Measurements from ENCODE around the gene COL5A1.

COL5A1 gene

DNA sequence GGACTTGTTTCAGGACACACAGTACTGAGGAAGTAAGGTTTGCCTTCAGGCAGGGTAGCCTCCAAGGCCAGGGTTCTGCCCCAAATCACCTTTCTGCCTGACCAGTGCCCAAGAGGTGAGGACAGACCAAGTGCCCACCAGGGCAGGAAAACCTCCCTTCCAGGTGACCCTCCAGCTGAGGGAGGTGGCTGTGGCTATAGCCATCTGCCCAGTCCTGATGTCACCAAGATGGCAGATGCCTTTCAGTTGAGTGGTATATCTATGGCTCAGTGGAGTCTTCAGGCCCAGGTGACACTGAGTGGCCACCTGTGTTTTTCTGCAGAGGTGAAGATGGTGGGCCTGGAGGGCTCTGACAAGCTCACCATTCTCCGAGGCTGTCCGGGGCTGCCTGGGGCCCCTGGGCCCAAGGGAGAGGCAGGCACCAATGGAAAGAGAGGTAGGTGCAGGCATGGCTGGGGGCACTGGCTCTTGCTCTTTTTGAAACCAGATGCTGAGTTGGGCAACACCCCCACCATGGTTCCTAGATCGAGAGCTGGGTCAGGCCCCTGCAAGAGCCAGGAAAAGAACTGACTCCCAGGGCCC is 240.7 kb downstream of the COL5A1 start:
- Histone ChIP-seq H2BK5ac (ENCODE audit: low read depth, low read length, poor library complexity, severe bottlenecking) (no peak overlapping the region), H4K8ac (ENCODE audit: low read length) (no peak overlapping the region), H3K4me2 (ENCODE audit: low read length, poor library complexity, severe bottlenecking) (no peak overlapping the region), H3K79me1 (replicated peaks; ENCODE audit: low read length, poor library complexity, severe bottlenecking) (no peaks in the 10 kb centered on the region), H3K36me3 (ENCODE audit: control insufficient read depth in 1 of 2, insufficient read depth in 2 of 2, low read depth in 1 of 2, low read length in 2 of 2) (no peaks in the 10 kb centered on the region), H3K4me3 (ENCODE audit: insufficient read depth in 1 of 2, low read depth in 1 of 2, low read length in 2 of 2) (no peak overlapping the region), H2BK15ac (ENCODE audit: low read depth, poor library complexity, severe bottlenecking) (no peak overlapping the region), H3K23ac (ENCODE audit: low read length in 2 of 2) (no peak overlapping the region), H3K4me1 (ENCODE audit: control insufficient read depth, insufficient read depth, low read depth, low read length) (no peaks in the 10 kb centered on the region), H2BK12ac (ENCODE audit: low read length in 2 of 2) (no peak overlapping the region), H4K91ac (ENCODE audit: low read length) (no peak overlapping the region), H3K27me3 (ENCODE audit: control insufficient read depth in 1 of 2, insufficient read depth in 1 of 2, low read length in 2 of 2) (peaks cover 32 to 41% of the 10 kb centered on the region in 2 experiments), H3K4ac (ENCODE audit: low read depth in 1 of 2, low read length in 2 of 2) (no peak overlapping the region), H3K14ac (ENCODE audit: low read length in 2 of 2) (no peak overlapping the region), H3K9me3 (ENCODE audit: control insufficient read depth, low read length) (no peaks in the 10 kb centered on the region), H2AK5ac (ENCODE audit: low read length, severe bottlenecking) (no peak overlapping the region), H2BK120ac (ENCODE audit: low read depth, low read length) (no peak overlapping the region), H3K9ac (ENCODE audit: low read length) (no peak overlapping the region), H2AFZ (ENCODE audit: low read depth, low read length) (no peak overlapping the region), H3K27ac (ENCODE audit: low read length, poor library complexity, severe bottlenecking) (no peak overlapping the region), H3K18ac (ENCODE audit: low read depth in 1 of 2, low read length in 2 of 2) (no peak overlapping the region)
- no peak for DNase-seq
- 71% methylated on average over 3 of the region's 3 CpGs for WGBS

DNA sequence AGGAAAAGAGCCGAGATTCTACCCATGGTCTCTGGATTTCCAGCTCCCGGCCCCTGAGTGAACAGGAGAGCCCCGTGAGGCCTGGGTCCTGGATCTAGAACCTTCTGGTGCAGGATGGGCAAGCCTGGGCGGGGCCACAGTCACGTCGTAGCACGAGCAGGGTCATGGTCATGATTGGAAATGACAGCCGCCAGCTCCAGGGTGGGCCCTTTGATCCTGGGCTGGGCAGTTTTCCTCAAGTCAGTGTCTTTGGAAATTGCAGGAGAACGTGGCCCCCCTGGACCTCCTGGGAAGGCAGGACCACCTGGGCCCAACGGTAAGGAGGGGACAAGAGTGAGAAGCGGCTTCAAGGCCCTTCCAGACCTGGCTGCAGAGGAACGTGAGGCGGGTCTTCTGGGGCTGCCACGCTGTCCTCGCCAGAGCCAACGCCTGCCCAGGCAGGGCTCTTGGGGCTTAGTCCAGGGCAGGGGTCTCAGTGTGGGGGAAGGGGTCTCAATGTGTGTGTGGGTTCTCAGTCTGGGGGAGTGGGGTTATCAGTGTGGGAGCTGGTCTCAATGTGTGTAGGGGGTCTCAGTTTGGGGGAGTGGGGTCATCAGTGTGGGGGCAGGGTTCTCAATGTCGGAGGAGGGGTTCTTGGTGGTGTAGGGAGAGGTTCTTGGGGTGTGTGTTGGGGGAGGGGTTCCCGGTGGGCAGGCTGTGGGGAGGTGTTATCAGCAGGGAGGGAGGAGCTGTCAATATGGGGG is 241.6 kb downstream of the COL5A1 start:
- no peak overlapping the region for H2AK5ac ChIP-seq (ENCODE audit: low read length, severe bottlenecking)
- H3K23ac ChIP-seq (ENCODE audit: low read length in 2 of 2): no peak overlapping the region
- H2BK15ac ChIP-seq (ENCODE audit: low read depth, poor library complexity, severe bottlenecking): no peak overlapping the region
- H2BK12ac ChIP-seq (ENCODE audit: low read length in 2 of 2): no peak overlapping the region
- H4K91ac ChIP-seq (ENCODE audit: low read length): no peak overlapping the region
- H3K18ac ChIP-seq (ENCODE audit: low read depth in 1 of 2, low read length in 2 of 2): no peak overlapping the region
- H3K4ac ChIP-seq (ENCODE audit: low read depth in 1 of 2, low read length in 2 of 2): no peak overlapping the region
- H3K4me2 ChIP-seq (ENCODE audit: low read length, poor library complexity, severe bottlenecking): no peak overlapping the region
- H3K27ac ChIP-seq (ENCODE audit: low read length, poor library complexity, severe bottlenecking): no peak overlapping the region
- H3K14ac ChIP-seq (ENCODE audit: low read length in 2 of 2): no peak overlapping the region
- no peak overlapping the region for H2AFZ ChIP-seq (ENCODE audit: low read depth, low read length)
- H3K4me1 ChIP-seq (ENCODE audit: control insufficient read depth, insufficient read depth, low read depth, low read length): no peaks in the 10 kb centered on the region
- 82% methylated on average over 18 of the region's 18 CpGs for WGBS
- H3K79me1 ChIP-seq (replicated peaks; ENCODE audit: low read length, poor library complexity, severe bottlenecking): no peaks in the 10 kb centered on the region
- DNase-seq: no peak
- H3K9ac ChIP-seq (ENCODE audit: low read length): no peak overlapping the region
- no peak overlapping the region for H4K8ac ChIP-seq (ENCODE audit: low read length)
- no peaks in the 10 kb centered on the region for H3K36me3 ChIP-seq (ENCODE audit: control insufficient read depth in 1 of 2, insufficient read depth in 2 of 2, low read depth in 1 of 2, low read length in 2 of 2)
- H3K27me3 ChIP-seq (ENCODE audit: control insufficient read depth in 1 of 2, insufficient read depth in 1 of 2, low read length in 2 of 2): peaks cover 31 to 50% of the 10 kb centered on the region in 2 experiments
- no peak overlapping the region for H2BK120ac ChIP-seq (ENCODE audit: low read depth, low read length)
- no peak overlapping the region for H3K4me3 ChIP-seq (ENCODE audit: insufficient read depth in 1 of 2, low read depth in 1 of 2, low read length in 2 of 2)
- no peak overlapping the region for H2BK5ac ChIP-seq (ENCODE audit: low read depth, low read length, poor library complexity, severe bottlenecking)
- H3K9me3 ChIP-seq (ENCODE audit: control insufficient read depth, low read length): no peaks in the 10 kb centered on the region

- Histone ChIP-seq H3K14ac (ENCODE audit: low read length in 2 of 2) (no peak overlapping the region), H3K4me2 (ENCODE audit: low read length, poor library complexity, severe bottlenecking) (no peak overlapping the region), H3K18ac (ENCODE audit: low read depth in 1 of 2, low read length in 2 of 2) (no peak overlapping the region), H3K27me3 (ENCODE audit: control insufficient read depth in 1 of 2, insufficient read depth in 1 of 2, low read length in 2 of 2) (peaks cover 32 to 45% of the 10 kb centered on the region in 2 experiments), H3K9me3 (ENCODE audit: control insufficient read depth, low read length) (no peaks in the 10 kb centered on the region), H4K8ac (ENCODE audit: low read length) (no peak overlapping the region), H2AK5ac (ENCODE audit: low read length, severe bottlenecking) (no peak overlapping the region), H3K9ac (ENCODE audit: low read length) (no peak overlapping the region), H2BK12ac (ENCODE audit: low read length in 2 of 2) (no peak overlapping the region), H3K4me3 (ENCODE audit: insufficient read depth in 1 of 2, low read depth in 1 of 2, low read length in 2 of 2) (no peak overlapping the region), H2AFZ (ENCODE audit: low read depth, low read length) (no peak overlapping the region), H2BK5ac (ENCODE audit: low read depth, low read length, poor library complexity, severe bottlenecking) (no peak overlapping the region), H3K4ac (ENCODE audit: low read depth in 1 of 2, low read length in 2 of 2) (no peak overlapping the region), H3K27ac (ENCODE audit: low read length, poor library complexity, severe bottlenecking) (no peak overlapping the region), H3K79me1 (replicated peaks; ENCODE audit: low read length, poor library complexity, severe bottlenecking) (no peaks in the 10 kb centered on the region), H3K36me3 (ENCODE audit: control insufficient read depth in 1 of 2, insufficient read depth in 2 of 2, low read depth in 1 of 2, low read length in 2 of 2) (no peaks in the 10 kb centered on the region), H2BK120ac (ENCODE audit: low read depth, low read length) (no peak overlapping the region), H3K23ac (ENCODE audit: low read length in 2 of 2) (no peak overlapping the region), H4K91ac (ENCODE audit: low read length) (no peak overlapping the region), H3K4me1 (ENCODE audit: control insufficient read depth, insufficient read depth, low read depth, low read length) (no peaks in the 10 kb centered on the region), H2BK15ac (ENCODE audit: low read depth, poor library complexity, severe bottlenecking) (no peak overlapping the region)
- WGBS: 68% methylated on average over 8 of the region's 8 CpGs
- DNase-seq: no peak
These were observed 242.9 kb downstream of the COL5A1 start for GRCh38 chr9:134884492-134884891.

GRCh38 chr9:134885001-134885678 is 243.5 kb downstream of the COL5A1 start:
- Histone ChIP-seq H3K27me3 (ENCODE audit: control insufficient read depth in 1 of 2, insufficient read depth in 1 of 2, low read length in 2 of 2) (peaks cover 26 to 39% of the 10 kb centered on the region in 2 experiments), H3K18ac (ENCODE audit: low read depth in 1 of 2, low read length in 2 of 2) (no peak overlapping the region), H2AK5ac (ENCODE audit: low read length, severe bottlenecking) (no peak overlapping the region), H2BK12ac (ENCODE audit: low read length in 2 of 2) (no peak overlapping the region), H3K4me1 (ENCODE audit: control insufficient read depth, insufficient read depth, low read depth, low read length) (no peaks in the 10 kb centered on the region), H2AFZ (ENCODE audit: low read depth, low read length) (no peak overlapping the region), H3K23ac (ENCODE audit: low read length in 2 of 2) (no peak overlapping the region), H3K4me3 (ENCODE audit: insufficient read depth in 1 of 2, low read depth in 1 of 2, low read length in 2 of 2) (no peak overlapping the region), H2BK5ac (ENCODE audit: low read depth, low read length, poor library complexity, severe bottlenecking) (no peak overlapping the region), H3K27ac (ENCODE audit: low read length, poor library complexity, severe bottlenecking) (no peak overlapping the region), H3K79me1 (replicated peaks; ENCODE audit: low read length, poor library complexity, severe bottlenecking) (no peaks in the 10 kb centered on the region), H2BK120ac (ENCODE audit: low read depth, low read length) (no peak overlapping the region), H4K91ac (ENCODE audit: low read length) (no peak overlapping the region), H3K9me3 (ENCODE audit: control insufficient read depth, low read length) (no peaks in the 10 kb centered on the region), H3K4me2 (ENCODE audit: low read length, poor library complexity, severe bottlenecking) (no peak overlapping the region), H4K8ac (ENCODE audit: low read length) (no peak overlapping the region), H3K36me3 (ENCODE audit: control insufficient read depth in 1 of 2, insufficient read depth in 2 of 2, low read depth in 1 of 2, low read length in 2 of 2) (no peaks in the 10 kb centered on the region), H2BK15ac (ENCODE audit: low read depth, poor library complexity, severe bottlenecking) (no peak overlapping the region), H3K9ac (ENCODE audit: low read length) (no peak overlapping the region), H3K4ac (ENCODE audit: low read depth in 1 of 2, low read length in 2 of 2) (no peak overlapping the region), H3K14ac (ENCODE audit: low read length in 2 of 2) (no peak overlapping the region)
- DNase-seq: no peak
- 94% methylated on average over 20 of the region's 22 CpGs for WGBS

All from mesenchymal stem cell (in vitro differentiated cells and primary cell).